HG02642 (cell line): ENCODE measurements around the gene PIGU.

Source experiments
- ATAC-seq: cut with Tn5 transposase; IDR thresholded peaks from one replicate; pipeline ENCODE4 v1.9.1; 2021; ENCODE audit warnings: mild to moderate bottlenecking; ENCODE audit not compliant: unreplicated experiment, poor library complexity

Gene PIGU

DNA sequence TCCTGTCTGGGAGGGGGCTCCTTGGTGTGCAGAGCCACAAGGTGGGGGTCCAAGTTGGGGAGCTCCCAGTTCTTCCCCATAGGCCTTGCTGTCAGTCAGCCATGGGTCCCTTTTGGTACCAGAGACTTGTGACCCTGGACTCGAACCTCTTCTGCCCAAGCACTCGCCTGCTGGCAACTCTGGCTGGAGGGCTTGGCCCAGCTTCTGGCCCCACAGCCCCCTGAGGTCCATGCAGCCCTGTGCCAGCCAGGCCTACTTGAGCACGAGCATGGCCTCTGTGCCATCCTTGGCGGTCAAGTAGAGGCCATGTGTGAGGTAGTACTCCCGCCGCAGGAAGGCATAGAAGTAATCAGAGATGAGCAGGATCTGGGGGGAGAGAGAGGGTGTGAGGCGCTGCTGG, 116.3 kb downstream of the PIGU start:
- ATAC-seq, result no peak

DNA sequence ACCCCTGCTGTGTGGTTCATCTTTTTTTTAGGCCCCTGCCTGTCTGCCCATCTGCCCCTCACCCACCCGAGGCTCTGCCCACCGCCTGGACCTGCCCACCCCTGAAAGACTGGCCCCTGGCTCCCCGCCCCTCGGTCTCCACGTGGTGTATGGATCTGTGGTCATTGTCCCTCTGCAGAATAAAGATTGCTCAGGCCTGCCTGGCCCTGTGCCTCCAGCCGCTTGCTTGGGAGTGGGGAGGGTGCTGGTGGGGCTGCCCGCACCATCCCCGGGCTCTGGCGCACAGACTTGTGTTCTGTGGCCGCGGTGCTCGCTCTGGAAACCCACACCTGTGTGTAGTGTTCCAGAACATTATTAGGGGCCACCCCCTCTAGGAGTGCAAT, 116.8 kb downstream of the PIGU start:
- ATAC-seq, result no peak

DNA sequence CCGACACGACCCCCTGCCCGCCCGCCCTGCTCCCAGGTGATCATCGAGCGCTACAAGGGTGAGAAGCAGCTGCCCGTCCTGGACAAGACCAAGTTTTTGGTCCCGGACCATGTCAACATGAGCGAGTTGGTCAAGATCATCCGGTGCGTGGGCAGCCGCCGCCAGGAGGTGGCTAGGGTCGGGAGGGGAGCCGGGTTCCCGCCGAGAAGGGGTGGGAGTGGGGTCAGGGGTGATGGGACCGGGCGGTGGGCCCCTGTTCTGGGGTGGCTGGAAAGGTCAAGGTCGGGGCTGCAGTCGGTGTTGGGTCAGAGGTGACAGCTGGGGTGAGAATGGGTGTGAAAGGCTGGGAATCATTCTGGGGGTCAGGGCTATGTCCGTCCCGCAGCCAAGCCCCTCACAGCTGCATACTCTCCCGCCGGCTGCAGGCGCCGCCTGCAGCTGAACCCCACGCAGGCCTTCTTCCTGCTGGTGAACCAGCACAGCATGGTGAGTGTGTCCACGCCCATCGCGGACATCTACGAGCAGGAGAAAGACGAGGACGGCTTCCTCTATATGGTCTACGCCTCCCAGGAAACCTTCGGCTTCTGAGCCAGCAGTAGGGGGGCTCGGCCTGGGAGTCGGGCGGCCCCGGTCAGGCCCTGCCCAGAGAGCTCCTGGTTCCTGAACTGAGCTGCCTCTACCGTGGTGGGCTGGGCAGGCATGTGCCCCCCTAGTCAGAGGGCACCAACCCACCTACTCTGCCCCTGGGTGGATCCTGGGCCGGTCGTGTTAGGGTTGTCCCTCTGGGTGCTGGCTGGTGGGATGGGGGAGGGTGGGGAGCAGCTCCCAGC, 117.4 kb downstream of the PIGU start:
- no peak for ATAC-seq

DNA sequence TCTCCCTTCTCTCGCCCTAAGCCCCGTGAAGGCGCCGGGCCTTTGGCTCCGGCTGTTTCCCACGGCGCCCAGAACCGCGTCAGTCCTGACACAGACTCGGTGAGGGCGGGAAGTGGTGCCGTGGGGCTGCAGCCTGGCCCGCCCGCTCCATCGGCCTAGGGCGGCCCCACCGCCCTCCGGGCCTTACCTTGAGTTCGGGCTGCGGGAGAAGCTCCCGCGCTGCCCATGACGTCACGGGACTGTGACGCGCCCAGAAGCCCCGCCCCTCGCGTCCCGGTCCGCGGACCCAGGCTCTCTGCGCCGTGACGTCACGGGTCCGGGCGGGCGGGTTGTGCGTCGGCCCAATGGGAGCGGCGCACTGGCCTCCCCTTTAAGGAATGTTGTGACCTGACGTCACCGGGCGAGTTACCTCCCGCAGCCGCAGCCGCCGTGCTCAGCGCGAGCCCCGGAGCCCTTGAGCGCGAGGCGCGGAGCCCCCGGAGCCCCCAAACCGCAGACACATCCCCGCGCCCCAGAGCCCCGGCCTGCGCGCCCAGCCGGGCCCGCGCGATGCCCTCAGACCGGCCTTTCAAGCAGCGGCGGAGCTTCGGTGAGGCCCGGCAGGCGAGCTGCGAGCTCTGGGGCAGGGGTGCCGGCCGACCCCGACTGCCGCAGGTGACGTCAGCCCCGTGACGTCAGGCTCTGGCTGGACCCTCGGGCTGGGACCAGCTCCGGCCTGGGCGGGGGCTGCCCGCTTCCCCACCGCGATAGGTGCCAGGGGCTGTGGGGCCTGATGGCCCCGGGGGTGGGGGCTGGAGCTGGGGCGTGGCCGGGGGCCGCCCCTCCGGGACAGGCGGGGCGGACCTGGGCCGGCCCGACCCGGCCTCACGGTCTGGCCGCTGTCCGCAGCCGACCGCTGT, 118.3 kb downstream of the PIGU start, which contains the start of gene MAP1LC3A:
MAP1LC3A (plus strand) TSS at position 399 of the 899 bp plus-strand sequence; CDS start at position 550, 151 bp downstream.
- peak; percentile 66 for ATAC-seq

DNA sequence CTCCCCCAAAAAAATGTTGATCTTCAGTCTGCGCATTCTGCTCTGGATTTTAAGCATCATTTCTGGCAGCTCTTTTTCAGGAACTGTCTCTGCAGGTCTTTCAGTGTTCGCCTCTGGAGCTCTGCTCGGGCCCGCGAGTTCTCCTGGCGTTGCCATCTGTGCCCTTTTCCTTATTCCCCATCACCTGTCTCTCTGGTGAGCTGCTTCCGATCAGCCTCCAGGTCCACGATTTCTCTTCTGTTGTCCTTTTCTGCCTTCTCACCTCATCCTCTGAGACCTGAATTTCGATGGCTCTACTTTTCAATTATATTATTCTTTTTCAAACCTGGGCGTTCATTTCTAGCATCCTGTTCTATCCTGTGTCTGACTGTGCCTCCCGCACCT, 119.0 kb downstream of the PIGU start:
- ATAC-seq, result no peak

DNA sequence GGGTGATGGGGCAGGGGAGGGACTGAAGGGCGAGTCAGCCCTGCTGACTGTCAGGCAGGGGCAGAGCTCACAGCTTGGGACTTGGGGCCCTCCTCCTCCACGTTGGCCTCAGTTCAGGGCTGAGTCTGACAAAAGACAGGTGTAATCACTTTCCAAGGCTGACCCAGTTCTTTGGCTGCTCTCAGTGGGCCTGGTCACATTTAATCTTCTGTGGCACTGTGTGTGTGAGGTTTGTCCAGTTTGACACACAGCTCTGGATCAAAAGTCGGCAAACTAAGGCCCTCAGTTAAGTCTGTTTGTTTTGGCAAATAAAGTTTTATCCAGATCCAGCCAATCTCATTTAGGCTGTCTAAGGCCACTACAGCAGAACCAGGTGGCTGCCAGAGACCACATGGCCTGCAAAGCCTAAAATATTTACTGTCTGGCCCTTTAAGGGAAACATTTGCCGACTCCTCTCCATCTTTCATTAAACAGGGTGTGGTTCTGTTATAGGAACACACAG, 123.5 kb downstream of the PIGU start:
- ATAC-seq, result no peak

DNA sequence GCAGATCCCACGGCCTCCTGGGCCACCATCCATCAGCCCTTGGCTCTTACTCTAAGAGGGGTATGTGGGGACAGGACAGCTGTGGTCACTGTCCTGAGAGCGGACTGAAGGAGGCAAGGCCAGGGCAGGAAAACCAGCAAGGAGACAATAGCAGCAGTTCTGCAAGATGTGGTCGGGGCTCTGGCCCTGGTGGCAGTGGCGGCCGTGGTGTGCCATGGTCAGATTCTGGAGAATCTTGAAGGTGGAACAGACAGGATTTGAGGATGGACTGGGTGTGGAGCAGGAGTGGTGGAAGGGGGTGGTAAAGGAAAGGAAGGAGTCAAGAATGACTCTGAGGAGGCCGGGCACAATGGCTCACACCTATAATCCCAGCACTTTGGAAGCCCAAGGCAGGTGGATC, 124.3 kb downstream of the PIGU start:
- no peak for ATAC-seq

DNA sequence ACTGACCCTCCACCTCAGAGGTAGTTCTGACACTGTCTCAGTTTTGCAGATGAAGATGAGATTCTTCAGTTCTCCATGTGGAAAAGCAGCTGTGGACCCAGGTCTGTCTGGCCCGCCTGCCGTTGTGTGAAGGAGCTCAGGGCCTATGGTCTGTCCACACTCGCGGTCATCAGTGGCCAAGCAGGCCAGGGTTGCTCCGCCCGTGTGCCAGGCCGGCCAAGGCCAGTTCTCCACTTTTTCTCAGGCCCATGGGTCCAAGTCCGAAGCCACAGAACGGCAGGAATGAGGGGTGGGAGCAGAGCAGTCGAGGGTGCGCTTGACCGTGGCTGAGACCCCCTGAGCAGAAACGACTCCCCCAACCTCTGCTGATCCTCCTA, 127.0 kb downstream of the PIGU start:
- no peak for ATAC-seq

DNA sequence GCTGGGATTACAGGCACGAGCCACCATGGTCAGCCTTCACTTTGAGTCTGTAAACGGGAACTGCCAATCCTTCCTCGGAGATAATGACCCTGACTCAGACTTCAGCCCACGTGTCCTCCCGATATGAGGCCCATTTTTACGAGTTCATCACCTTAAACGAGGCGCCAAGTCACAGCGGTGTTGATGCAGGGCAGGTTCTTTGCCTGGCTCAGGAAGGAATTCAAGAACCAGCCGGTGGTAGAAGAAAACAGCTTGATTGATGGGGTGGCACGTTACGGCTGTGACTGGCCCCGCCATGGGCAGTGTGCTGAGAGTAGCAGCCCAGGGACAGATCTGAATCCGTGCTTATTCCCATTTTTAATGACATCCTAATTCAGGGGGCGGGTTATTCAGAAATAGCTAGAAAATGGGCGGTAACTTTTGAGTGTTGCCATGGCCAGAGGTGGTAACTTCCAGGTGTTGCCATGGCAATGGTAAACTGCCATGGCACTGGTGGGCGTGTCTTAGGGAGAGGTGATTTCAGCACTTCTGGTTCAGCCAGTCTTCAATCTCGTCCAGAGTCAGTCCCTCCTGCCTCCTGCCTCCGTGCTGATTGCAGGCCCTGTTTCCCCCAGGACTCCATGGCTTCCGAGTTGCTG, 127.5 kb downstream of the PIGU start:
- no peak for ATAC-seq

DNA sequence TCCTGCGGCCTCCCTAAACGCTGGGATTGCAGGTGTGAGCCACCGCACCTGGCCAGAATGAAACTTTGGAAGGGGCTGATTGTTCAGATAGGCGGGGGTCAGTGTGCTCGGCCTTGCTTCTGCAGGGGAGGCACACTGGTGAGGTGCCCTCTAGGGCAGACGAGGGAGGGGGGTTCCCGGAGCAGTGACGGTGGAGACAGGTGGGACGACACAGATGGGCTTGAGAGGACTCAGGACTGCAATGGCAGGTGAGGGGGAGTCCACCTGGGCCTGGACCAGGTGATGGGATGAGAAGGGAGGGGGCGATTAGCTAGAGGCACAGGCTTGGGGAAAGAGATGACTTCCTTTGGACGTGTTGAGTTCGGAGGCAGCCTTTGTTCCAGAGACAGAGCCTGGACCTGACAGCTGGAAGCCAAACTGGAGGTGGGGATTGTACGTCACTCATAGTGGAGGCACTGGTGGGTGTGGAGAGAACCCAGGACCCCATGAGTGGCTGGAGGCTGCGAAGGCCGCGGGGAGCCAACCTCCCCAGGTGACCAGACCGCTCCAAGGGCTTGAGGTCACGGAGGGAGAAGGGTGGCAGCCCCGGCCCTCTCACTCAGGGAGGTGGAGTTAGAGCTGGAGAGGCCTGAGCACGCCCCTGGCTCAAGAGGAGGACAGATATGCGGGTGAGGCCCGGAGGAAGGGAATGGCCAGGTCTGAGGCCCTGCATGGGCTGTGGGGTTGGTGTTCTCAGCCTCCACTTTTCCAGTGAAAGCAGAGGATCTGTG, 128.9 kb downstream of the PIGU start:
- ATAC-seq, result no peak

DNA sequence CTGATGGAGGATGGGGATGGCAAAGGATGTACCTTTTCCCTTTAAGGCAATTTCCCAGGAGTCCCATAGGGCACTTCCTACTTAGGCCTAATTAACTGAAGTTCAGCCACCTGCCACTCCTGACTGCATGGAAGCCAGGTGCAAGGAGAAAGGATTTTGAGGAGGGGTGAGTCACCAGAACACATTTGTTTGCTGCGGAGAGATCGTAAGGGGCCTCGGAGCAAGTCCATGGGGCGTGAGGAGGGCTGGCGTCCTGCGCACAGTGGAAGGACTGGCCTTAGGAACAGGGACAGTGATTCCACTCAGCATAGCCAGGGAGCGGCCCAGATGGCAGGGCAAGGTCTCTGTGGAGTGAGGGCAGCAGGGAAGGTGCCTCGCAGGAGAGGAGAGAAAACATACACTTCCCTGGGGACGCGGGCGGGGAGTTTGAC, 130.1 kb downstream of the PIGU start:
- no peak for ATAC-seq

DNA sequence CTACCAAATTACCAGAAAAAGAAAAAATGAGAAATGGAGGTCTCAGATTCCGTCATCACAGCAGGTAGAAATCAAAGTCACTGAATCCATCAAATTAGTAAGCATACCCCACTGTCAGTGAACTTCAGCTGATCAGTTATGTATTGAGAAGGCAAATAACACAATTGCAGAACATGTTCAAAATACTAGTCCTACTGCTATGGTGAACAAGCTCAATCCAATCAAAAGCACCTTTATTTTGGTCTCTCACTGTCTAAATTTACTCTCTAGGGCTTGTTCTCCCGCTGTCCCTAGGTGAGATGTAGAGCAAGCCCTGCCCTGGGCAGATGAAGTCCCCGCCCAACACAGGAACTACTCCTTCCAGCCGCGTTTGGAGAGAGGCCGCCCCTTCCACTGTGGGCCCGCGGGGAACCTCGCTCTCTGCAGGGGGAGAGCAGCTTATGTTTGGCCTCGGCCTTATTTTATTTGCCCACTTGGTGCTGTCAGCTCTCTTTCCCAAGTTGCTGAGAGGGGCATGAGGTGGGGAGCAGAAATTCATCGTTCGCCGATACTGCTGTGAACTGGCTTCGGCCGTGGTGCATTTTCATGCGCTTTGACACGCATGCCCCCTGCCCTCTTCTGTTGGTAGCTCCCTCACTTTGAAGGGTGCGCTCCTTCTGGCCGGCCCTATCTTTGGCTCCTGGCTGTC, 132.6 kb downstream of the PIGU start:
- no peak for ATAC-seq

DNA sequence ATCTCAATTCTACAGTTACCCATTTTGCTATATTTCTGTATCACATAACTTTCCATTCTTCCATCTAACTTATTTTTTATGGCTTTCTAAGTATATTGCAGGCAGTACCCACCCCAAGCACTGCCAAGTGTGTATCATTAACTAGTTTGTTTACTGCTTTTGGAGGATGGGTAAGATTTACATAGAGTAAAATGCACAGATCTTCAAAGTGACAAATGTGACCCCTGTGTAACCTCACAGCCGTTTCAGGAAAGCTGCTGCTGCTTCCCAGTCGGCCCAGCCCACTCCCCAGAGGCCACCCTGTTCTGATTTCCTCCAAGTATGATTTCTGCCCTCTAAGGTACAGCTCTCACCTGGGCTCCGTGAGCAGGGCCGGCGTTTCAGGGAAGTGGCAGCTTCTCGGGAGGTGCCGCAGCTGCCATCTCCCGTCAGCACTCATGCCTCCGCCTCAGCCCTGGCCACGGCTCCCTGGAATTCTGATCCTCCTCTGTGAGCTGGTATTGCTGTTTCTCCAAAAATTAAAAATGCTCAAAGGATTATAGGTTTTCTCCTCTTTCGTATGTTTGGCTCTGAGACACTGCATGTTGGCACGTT, 133.3 kb downstream of the PIGU start:
- no peak for ATAC-seq

DNA sequence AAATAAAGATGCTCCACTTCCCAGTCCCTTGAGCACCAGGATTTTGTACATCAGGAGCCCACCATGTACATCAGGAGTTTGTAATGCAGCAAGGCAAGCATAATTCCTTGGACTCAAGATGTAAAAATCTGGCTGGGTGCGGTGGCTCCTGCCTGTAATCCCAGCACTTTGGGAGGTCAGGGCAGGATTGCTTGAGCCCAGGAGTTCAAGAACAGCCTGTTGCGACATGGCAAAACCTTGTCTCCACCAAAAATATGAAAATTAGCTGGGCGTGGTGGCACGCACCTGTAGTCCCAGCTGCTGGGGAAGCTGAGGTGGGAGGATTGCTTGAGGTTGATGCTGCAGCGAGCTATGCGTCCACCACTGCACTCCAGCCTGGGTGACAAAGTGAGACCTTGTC, 134.5 kb downstream of the PIGU start:
- ATAC-seq, result no peak

DNA sequence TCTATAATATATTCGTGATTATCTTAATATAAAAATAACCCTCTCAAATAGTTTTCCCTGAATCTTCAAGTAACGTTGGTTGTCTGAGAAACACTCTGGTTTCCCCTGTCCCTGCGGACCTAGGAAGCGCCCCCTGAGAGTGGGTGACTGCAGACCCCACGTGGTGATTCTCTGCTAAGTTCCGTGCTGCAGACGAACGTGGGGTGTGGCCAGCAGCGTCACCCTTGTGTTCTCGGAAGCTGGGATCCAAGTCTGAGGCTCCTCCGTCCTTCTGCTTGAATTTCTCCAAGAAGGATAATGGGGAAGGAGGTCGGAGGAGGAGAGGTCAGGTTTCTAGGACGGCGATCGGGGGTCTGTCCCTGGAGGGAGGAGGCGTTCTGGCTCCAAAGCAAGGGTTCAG, 135.0 kb downstream of the PIGU start:
- no peak for ATAC-seq

DNA sequence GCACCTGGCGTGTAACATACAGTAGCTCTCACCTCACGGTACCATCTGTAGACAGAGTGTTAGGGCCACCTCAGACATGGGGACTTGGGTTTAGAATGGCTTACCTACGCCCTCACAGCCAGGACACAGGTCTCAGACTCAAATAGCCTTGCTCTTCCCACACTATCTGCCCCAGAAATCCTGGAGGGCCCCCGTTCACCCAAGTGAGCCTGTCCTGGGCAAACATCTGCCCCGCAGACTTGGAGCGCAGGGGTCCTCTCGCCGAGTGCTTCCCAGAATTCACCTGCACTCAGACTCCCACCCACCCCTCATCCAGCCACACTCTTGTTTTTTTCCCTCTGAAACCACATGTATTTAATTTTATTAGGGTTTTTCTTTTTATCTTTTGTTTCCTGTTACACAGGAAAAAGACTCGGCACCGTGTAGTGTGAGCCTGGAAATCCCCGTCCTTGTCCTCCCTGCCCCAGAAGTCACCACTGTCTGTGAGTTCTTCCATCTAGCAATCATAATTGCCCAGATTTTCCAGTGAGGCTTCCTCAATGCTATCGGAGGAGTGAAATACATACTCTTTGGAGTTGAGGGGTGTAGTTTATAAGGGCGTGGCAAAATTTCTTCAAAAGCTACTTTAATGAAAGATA, 135.5 kb downstream of the PIGU start:
- ATAC-seq, result no peak

DNA sequence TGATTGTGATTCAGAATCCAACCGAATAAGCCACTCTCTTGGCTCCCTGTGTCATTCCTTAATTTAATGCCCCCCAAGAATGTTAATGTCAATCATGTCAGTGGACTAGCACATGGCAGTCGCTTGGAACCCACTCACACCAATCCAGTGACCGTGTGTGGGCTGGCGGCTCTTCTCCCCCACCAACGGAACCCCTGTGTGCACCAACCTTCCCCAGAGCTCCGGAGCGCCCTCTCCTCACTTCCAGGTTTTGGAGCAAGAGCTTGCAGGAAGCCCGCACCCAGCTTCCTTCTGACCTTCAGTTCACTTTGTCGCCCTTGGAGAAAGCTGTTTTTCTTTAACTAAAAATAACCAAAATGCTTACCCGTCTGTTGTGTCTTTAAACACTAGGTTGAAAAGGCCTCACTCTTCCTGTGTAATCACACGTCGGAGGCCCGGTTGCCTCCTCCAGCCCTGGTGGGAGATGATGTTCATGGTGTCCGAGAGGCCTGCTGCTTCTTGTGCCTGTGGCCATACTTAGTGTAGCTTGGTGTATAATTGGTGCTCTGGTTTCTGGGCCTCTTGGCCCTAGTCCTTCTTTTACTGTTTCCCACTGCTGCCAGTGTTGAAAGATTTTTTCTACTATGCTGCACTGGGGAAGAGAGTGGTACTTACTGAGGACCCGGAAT, 136.2 kb downstream of the PIGU start:
- ATAC-seq, result no peak

DNA sequence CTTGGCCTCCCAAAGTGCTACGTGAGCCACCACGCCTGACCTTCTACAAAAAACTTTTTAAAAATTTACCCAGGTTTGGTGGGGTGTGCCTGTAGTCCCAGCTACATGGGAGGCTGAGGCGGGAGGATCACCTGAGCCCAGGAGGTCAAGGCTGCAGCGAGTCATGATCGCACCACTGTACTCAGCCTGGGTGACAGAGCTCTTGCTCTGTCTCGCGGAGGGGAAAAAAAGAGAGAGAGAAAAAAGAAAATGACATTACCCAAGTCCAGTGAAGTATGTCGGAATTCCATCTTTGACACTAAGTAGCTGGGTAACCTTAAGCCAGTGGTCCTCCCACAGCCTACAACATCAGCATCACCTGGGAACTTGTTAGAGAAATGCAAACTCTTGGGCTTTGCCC, 137.1 kb downstream of the PIGU start:
- no peak for ATAC-seq
